Activated CD8-positive, alpha-beta T cell treated with anti-CD3 and anti-CD28 coated beads for 36 hours (primary cell): Measurements from ENCODE around the gene N4BP3. TPM values are rescaled to one million over a fixed set of nuclear protein-coding genes. Genes with fewer than 3 reads are reported as not detected.
"Not testable (repeated sequence)": the region's sequence is repeated elsewhere in the genome, so short reads cannot be mapped to it uniquely, and the experiment has no call there.

Experiments used
- ATAC-seq: fragments of 200-7000 bp; cut with Tn5 transposase; one replicate; pipeline ENCODE4 v1.10.0; 2021; ENCODE audit warnings: mild to moderate bottlenecking, moderate library complexity
- CTCF ChIA-PET: fragments of 350-600 bp; sonication (Branson Sonifier 250); formaldehyde crosslinking; loops from one replicate; lab custom pipeline; 2021; ENCODE audit warnings: antibody characterized with exemption; lab: Charles Lee
- POLR2A ChIA-PET: fragments of 350-600 bp; sonication (Branson Sonifier 250); formaldehyde crosslinking; loops from one replicate; lab custom pipeline; 2021; ENCODE audit warnings: antibody characterized with exemption; lab: Charles Lee
- DNase-seq: peaks from one replicate; pipeline ENCODE4 v3.0.0-alpha.2; 2020
- H3K27ac Mint-ChIP-seq: one replicate; pipeline ENCODE4 v1.8.0; 2021; ENCODE audit warnings: mild to moderate bottlenecking, mixed read lengths
- H3K27me3 Mint-ChIP-seq: one replicate; pipeline ENCODE4 v1.8.0; 2021; ENCODE audit warnings: mixed read lengths
- H3K36me3 Mint-ChIP-seq: one replicate; pipeline ENCODE4 v1.8.0; 2021; ENCODE audit warnings: low read depth, mixed read lengths
- H3K4me1 Mint-ChIP-seq: one replicate; pipeline ENCODE4 v1.8.0; 2021; ENCODE audit warnings: low read depth, mixed read lengths
- H3K4me3 Mint-ChIP-seq: one replicate; pipeline ENCODE4 v1.8.0; 2021; ENCODE audit warnings: mild to moderate bottlenecking, moderate library complexity, mixed read lengths
- H3K9me3 Mint-ChIP-seq: one replicate; pipeline ENCODE4 v1.8.0; 2021; ENCODE audit warnings: mixed read lengths
- CTCF ChIP-seq: fragments of 200-600 bp; IDR thresholded peaks from one replicate; pipeline ENCODE4 v1.8.0; 2022; ENCODE audit warnings: antibody characterized with exemption, mild to moderate bottlenecking
- intact Hi-C: fragments of 100-400 bp; cut with micrococcal nuclease; formaldehyde crosslinking; loops from one replicate; pipeline ENCODE4 v1.10.0; 2022
- total RNA-seq, 2 experiments: library from RNA; stranded (reverse); gene quantifications; one replicate each; pipeline ENCODE4 v1.2.3, GENCODE V29; 2021

N4BP3 gene
- total RNA-seq, 2 experiments from 2014 or later, result 33.2 to 33.4 TPM

DNA sequence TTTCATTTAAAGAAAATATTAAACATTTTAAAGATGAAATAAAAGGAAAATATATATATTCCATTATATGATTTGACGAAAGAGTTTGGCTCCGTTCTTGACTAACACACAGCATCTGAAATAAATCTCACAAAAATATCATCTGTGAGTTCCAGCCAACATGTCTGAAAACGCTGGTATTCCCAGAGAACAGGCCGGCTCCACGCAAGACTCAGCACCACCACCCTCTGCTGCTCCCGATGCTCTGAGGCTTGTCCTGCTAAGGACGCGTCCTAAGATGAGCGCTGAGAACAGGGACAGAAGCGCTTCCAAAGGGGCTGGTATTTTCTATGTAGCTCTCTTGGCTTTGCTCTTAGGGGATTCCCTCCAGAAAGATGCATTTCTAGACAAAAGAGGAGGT is 40.6 kb upstream of the N4BP3 start:
- intact Hi-C loops, result no loop called here
- Mint-ChIP-seq H3K4me3 (no peak overlapping the region), H3K4me1 (peaks cover 26% of the 10 kb centered on the region), H3K27ac (no peak overlapping the region), H3K36me3 (no peaks in the 10 kb centered on the region), H3K9me3 (no peaks in the 10 kb centered on the region), H3K27me3 (peaks cover 7% of the 10 kb centered on the region)
- no peak for TF ChIP-seq CTCF
- CTCF ChIA-PET, result interaction anchor here (1.2 to 8.5 kb wide), 3 partner anchors 10 to 77 kb away, joined by 3 to 319 read pairs (median 6); partner anchors contain the start of gene NHP2
- POLR2A ChIA-PET, result no interaction called here
- DNase-seq, result no peak
- ATAC-seq, result no peak

- intact Hi-C loops, result no loop called here
- peaks cover 7% of the 10 kb centered on the region for H3K27me3 Mint-ChIP-seq
- POLR2A ChIA-PET, result interaction anchor here (0.8 to 1.6 kb wide), 4 partner anchors 16 to 131 kb away, joined by 3 to 4 read pairs (median 3); partner anchors contain the start of genes HNRNPAB and NHP2
Observed at GRCh38 chr5:178074266-178074952, 38.9 kb upstream of the N4BP3 start.

DNA sequence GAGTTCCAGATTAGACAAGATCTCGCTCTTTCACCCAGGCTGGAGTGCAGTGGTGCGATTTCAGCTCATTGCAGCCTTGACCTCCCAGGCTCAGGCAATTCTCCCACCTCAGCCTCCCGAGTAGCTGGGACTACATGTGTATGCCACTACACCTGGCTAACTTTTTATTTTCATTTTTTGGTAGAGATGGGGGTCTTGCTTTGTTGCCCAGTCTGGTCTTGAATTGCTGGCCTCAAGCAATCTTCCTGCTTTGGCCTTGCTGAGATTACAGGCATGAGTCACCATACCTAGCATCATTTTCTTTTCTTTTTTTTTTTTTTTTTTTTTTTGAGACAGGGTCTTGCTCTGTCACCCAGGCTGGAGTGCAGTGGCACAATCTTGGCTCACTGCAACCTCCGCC is 36.4 kb upstream of the N4BP3 start:
- peaks cover 15% of the 10 kb centered on the region for H3K4me1 Mint-ChIP-seq
- intact Hi-C loops, result loop anchor here (1.0 to 5.0 kb wide), 2 partner anchors 70 to 87 kb away; no protein-coding TSS in a partner anchor
- CTCF ChIA-PET, result interaction anchor here (1.2 to 8.5 kb wide), 13 partner anchors 11 to 88 kb away, joined by 3 to 319 read pairs (median 14); partner anchors contain the start of gene NHP2
- H3K27me3 Mint-ChIP-seq, H3K9me3 Mint-ChIP-seq, H3K36me3 Mint-ChIP-seq, H3K27ac Mint-ChIP-seq, H3K4me3 Mint-ChIP-seq, DNase-seq, ATAC-seq: not testable (repeated sequence)
- POLR2A ChIA-PET, result interaction anchor here (0.8 to 1.7 kb wide), 4 partner anchors 55 to 92 kb away, joined by 3 read pairs; no protein-coding TSS in a partner anchor

More at GRCh38 chr5:178074266-178074952, 38.9 kb upstream of the N4BP3 start:
- H3K4me1 Mint-ChIP-seq, result peaks cover 15% of the 10 kb centered on the region
- H3K27ac Mint-ChIP-seq, result no peak overlapping the region
- H3K36me3 Mint-ChIP-seq, result no peaks in the 10 kb centered on the region
- H3K4me3 Mint-ChIP-seq, result no peak overlapping the region
- DNase-seq (peak; percentile 67), ATAC-seq (peak; percentile 43)
- CTCF ChIA-PET, result interaction anchor here (1.1 to 8.5 kb wide), 17 partner anchors 12 to 137 kb away, joined by 3 to 319 read pairs (median 12); partner anchors contain the start of gene NHP2
- no peak for TF ChIP-seq CTCF
- no peaks in the 10 kb centered on the region for H3K9me3 Mint-ChIP-seq

GRCh38 chr5:178077751-178078150 is 35.6 kb upstream of the N4BP3 start:
- Mint-ChIP-seq H3K36me3 (no peaks in the 10 kb centered on the region), H3K9me3 (no peaks in the 10 kb centered on the region), H3K27me3 (peaks cover 7% of the 10 kb centered on the region), H3K4me3 (no peak overlapping the region), H3K4me1 (peaks cover 15% of the 10 kb centered on the region), H3K27ac (no peak overlapping the region)
- ChIA-PET CTCF (interaction anchor here (0.8 to 8.5 kb wide), 9 partner anchors 8 to 91 kb away, joined by 3 to 319 read pairs (median 22); partner anchors contain the start of gene NHP2), POLR2A (interaction anchor here (0.8 kb wide), 1 partner anchor 71 kb away, joined by 3 read pairs; no protein-coding TSS in a partner anchor)
- no peak for TF ChIP-seq CTCF
- intact Hi-C loops, result loop anchor here (5.0 kb wide), 1 partner anchor 70 kb away; no protein-coding TSS in a partner anchor
- no peak for DNase-seq
- ATAC-seq, result no peak

GRCh38 chr5:178078197-178079010 is 34.9 kb upstream of the N4BP3 start:
- POLR2A ChIA-PET, result no interaction called here
- ATAC-seq, result no peak
- Mint-ChIP-seq H3K4me1 (peaks cover 15% of the 10 kb centered on the region), H3K4me3 (no peak overlapping the region), H3K27me3 (peaks cover 9% of the 10 kb centered on the region), H3K36me3 (no peaks in the 10 kb centered on the region), H3K9me3 (no peaks in the 10 kb centered on the region), H3K27ac (no peak overlapping the region)
- DNase-seq, result no peak
- CTCF ChIA-PET, result interaction anchor here (0.8 to 8.5 kb wide), 9 partner anchors 9 to 90 kb away, joined by 3 to 319 read pairs (median 22); partner anchors contain the start of gene NHP2
- intact Hi-C loops, result loop anchor here (5.0 kb wide), 1 partner anchor 69 kb away; no protein-coding TSS in a partner anchor
- no peak for TF ChIP-seq CTCF
